NCI-H345 (cell line): Measurements from ENCODE around the gene LRRC49.
"Not testable (repeated sequence)": the region's sequence is repeated elsewhere in the genome, so short reads cannot be mapped to it uniquely, and the experiment has no call there.

ENCODE experiments used
- DNase-seq: peaks from one replicate; lab custom pipeline; 2025; lab: John Stamatoyannopoulos, UW

The LRRC49 gene

DNA sequence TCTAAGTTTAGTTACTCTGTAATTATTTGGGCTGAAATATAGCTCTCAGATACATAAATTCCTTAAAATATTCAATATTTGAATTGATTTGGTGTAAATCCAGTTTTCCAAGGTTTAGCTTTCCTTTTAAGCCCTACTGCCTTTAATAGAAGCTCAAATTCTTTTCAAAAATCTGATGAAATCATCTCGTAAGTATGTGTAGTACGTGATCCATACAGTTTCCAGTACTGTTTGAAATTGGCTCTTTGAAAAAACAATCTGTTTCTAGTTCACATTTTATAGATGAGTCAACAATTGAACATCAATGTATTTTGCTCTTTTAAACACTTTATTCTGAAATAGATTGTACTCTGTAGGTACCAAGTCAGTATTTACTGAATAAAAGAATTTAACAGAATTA is 84.2 kb downstream of the LRRC49 start:
- DNase-seq = no peak

DNA sequence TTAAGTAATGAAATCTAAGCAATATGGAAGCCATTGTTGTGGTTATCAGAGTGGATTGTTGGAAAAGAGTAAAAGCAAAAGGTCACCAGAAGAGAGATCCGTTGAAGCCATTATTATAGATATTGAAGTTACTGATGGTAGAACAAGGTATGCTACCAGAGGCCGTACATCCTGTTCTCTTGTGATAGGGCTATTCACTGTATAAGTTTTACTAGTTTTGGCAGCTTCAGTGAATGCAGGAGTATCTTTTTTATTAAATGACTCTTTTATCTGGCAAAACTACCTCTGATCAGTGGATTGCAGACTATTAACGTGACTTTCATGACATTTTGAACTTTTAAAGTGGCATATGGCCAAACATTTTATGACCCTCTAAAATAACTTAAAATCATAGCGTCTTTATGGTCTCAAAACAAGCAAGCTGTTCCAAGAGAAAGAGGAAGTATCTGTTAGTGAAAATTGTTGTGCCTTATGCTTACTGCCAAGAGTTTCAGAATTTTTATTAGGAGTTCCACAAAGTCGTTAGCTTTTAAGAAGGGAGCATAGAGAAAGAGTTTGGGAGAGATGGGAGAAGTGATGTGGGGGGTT is 102.9 kb downstream of the LRRC49 start:
- no peak for DNase-seq

DNA sequence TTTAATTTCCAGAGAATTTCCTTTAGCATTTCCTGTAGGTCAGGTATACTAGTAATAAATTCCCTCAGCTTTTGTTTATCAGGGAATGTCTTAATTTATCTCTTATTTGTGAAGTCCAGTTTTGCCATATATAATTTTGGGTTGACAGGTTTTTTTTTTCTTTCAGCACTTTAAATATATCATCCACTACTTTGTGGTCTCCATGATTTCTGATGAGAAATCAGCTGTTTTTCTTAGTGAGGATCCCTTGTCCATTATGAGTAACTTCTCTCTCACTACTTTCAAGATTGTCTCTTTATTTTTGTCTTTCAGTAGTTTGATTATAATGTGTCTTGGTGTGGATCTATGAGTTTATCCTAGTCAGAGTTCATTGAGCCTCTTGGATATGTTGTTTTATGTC is 105.7 kb downstream of the LRRC49 start:
- no peak for DNase-seq

GRCh38 chr15:71002316-71002715 is 109.7 kb downstream of the LRRC49 start:
- DNase-seq = no peak

- no peak for DNase-seq
Observed at GRCh38 chr15:71003319-71003718, 110.7 kb downstream of the LRRC49 start.

DNA sequence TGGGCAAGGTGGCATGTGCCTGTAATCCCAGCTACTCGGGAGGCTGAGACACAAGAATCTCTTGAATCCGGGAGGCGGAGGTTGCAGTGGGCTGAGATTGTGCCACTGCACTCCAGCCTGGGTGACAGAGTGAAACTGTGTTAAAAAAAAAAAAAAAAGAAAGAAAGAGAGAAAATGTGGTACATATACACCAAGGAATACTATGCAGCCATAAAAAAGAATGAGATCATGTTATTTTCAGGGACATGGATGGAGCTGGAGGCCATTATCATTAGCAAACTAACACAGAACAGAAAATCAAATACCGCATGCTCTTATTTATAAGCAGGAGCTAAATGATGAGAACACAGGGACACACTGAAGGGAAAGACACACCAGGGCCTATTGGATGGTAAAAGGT is 111.9 kb downstream of the LRRC49 start:
- DNase-seq = not testable (repeated sequence)

DNA sequence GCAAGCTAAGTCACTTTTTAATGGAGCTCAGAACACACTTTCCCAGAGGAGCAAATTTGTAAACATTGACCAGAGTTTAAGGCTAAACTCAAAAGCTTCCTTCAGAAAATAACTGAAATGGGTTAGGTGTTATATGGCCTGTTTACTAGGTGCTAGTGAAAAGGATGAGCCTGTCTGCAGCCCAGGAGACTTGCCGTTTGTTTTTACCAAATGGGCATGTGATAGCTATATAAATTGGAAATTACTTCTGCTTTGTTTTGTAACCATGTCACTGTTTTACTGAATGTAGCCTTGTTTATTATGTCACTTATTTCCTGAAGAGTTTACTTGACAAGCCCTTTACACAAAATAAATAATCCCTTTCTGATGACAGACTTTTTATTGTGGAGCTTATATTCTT is 113.3 kb downstream of the LRRC49 start:
- no peak for DNase-seq

- DNase-seq = no peak
Observed at GRCh38 chr15:71008250-71008870, 115.7 kb downstream of the LRRC49 start.

GRCh38 chr15:71010472-71010871 is 117.8 kb downstream of the LRRC49 start:
- DNase-seq = no peak

DNA sequence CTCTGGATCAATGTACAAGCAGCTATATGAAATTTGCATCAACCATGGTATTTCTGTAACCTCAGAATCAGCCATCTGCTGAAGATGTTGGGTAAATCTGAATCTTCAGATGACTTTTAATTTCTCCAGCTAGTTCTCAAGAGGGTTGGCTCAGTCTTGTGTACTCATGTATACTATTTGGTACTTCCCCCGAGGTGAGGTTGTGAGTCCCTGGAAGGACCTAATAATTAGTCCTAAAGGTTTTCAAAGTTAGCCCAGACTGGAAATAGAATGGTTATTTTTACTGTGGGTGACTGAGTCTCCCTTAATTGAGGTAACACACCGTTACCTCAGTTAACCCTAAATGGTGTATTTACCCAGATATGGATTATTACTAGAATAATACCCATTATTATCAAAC is 118.4 kb downstream of the LRRC49 start:
- DNase-seq = no peak

GRCh38 chr15:71011503-71012155 is 119.0 kb downstream of the LRRC49 start:
- DNase-seq = no peak

DNA sequence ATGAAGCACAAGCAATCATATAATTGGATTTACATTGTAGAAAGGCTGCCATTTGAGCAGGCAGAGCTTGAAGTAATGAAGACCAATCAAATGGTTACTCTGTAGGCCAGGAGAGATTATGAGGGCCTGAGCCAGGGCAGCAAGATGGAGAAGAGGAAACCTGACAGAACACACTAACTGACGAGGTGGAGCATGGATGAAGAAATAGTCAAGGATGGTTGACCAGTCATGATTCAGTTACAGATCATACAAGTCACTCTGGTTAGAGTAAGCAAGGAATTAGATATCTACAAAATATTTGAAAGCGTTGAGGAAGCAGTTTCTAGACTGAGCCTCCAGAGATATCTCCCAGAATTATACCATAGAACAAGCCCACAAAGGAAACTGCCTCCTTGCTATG is 120.8 kb downstream of the LRRC49 start:
- no peak for DNase-seq

DNA sequence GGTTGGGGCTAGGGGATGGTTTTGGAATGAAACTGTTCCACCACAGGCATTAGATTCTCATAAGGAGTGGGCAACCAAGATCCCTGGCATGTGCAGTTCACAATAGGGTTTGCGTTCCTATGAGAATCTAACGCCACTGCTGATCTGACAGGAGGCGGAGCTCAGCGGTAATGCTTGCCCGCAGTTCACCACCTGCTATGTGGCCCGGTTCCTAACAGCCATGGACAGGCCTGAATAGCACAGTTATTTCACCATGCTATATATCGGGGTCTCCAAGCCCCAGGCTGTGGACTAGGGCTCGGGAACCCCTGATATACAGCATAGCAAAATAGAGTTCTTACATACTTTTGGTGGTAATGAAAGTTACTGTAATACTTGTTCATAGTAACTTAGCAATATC is 122.7 kb downstream of the LRRC49 start:
- DNase-seq = no peak

- not testable (repeated sequence) for DNase-seq
Observed at GRCh38 chr15:71031232-71031631, 138.6 kb downstream of the LRRC49 start.

DNA sequence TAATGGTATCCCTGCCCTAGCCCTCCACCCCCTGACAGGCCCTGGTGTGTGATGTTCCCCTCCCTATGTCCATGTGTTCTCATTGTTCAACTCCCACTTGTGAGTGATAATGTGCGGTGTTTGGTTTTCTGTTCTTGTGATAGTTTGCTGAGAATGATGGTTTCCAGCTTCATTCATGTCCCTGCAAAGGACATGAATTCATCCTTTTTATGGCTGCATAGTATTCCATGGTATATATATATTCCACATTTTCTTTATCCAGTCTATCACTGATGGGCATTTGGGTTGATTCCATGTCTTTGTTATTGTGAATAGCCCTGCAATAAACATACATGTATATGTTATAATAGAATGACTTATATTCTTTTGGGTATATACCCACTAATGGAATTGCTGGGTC is 142.9 kb downstream of the LRRC49 start:
- not testable (repeated sequence) for DNase-seq

GRCh38 chr15:71042356-71042922 is 149.8 kb downstream of the LRRC49 start:
- DNase-seq = no peak

DNA sequence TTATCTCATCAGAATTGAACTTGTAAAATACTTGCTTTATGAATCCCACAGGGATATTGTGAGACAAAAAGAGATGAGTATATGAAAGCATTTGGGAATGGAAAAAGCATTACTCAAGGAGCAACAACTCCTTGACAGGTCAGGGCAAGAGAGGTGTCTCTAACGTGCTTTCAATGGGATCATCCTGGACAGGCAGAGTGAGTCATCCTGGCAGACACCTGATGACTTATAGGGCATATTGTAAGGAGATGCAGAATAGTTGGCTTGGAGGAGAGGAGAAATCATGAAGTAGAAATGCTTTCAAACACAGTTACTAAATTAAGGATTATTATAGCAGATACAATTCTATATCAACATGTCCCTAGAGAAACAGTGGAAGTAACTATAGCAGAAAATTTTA is 150.7 kb downstream of the LRRC49 start:
- no peak for DNase-seq

GRCh38 chr15:71044006-71044405 is 151.4 kb downstream of the LRRC49 start:
- DNase-seq = no peak

DNA sequence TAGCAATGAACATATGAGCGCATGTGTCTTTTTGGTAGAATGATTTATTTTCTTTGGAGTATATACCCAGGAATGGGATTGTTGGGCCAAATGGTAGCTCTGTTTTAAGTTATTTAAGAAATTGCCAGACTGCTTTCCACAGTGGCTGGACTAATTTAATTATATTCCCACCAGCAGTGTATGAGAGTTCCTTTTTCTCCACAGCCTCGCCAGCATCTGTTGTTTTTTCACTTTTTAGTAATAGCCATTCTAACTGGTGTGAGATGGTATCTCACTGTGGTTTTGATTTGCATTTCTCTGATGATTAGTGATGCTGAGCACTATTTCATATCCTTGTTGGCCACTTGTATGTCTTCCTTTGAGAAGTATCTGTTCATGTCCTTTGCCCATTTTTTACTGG is 153.5 kb downstream of the LRRC49 start:
- DNase-seq = not testable (repeated sequence)

DNA sequence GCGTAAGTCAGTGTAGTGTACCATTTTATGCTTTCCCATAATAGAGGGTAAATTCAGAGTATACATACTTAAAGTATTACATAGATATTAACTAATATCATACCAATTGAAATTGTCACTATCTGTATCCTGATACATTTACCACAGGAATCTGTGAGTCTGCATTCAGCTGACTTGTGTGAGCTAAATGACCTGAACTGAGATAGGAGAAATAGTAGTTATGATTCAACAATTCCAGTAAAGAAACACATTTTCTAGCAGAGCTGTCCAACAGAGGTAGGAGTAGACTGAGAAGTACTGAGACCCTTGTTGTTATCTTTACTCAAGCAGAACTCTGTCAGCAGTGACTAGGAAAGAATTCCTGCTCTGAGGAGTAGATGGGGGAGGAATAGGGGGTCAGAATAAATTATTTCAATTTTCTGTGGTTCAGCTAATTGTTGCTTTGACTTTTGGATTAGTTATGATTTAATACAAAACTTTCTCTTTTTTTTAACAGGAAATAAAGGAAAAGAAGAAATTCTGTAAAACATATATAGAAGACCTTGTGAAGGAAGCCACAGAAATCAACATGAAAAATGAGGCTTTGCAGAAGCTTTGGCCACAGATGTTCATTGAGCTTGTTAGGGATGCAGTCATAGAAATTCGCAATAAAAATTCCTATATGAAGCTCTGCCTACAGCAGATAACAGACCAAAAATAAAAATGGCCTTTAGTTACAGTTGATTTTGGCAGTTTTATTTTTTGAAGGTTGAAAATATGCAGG is 156.5 kb downstream of the LRRC49 start:
- no peak for DNase-seq

DNA sequence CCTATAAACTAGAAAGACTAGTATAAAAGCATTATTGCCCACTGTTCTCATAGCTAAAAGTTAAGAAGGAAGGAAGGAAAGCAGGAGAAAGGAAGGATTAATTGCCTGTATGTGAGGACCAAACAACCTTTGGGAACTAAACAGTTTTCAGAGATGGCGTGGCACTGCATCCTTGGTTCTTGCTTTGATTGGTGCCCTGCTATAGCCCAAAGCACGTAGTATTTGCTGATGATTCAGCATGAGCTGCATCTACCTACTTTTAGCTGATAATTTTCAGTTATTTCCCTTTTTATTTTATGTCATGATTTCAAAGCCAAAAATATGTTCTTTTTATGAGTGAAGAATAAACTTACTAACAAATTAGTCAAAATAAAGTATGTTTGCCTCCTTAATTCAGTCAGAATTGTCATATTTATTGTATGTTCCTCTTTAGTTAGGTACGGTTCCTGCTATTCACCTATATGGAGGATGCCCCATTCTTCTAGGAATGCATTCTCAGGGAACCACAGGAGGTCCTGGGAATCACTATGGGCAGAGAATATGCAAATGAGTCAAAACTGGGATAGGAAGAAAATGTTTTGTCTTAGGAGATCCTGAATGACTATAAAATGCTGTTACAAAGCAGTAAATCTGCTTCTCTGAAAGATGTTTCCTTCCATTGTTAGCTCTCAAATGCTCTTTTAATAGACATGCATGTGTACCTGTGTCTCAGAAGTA is 157.2 kb downstream of the LRRC49 start:
- DNase-seq = no peak

- DNase-seq = no peak
Observed at GRCh38 chr15:71050461-71050860, 157.8 kb downstream of the LRRC49 start.
